ENCODE measurements around the gene ILDR2. TPM values are rescaled to one million over a fixed set of nuclear protein-coding genes. Genes with fewer than 3 reads are reported as not detected.

Gene ILDR2
- total RNA-seq, 2 donors from 2014 or later: 1.00 to 1.4 TPM

DNA sequence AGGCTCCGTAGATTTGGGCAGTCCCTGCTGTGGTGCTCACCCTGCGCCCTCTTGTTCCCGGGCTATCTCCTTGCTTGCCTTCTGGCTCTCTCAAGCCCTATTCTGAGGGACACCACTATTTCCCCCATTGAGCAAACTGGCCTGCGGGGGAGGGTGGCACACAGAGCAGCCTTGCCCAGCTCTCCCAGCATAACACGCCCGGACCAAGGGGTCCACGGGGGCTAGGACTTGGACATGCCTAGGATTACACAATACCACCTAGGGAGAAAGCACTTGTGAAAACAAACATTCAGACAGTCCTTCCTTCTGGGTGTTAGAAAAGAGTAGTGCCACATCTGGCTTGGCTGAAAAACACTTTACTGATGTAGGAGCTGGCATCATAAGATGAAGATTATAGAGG lies 106.7 kb downstream of the ILDR2 start:
- no peak for DNase-seq
- H3K36me3 Mint-ChIP-seq (ENCODE audit: low read depth): peaks cover 46% of the 10 kb centered on the region
- Histone ChIP-seq H3K36me3 (ENCODE audit: control insufficient read depth, insufficient read depth, low read length) (peaks cover 49% of the 10 kb centered on the region), H3K4me1 (ENCODE audit: control insufficient read depth, insufficient read depth, low read length) (peaks cover 4% of the 10 kb centered on the region), H3K27ac (ENCODE audit: low read depth, low read length) (no peak overlapping the region), H3K9me3 (ENCODE audit: control insufficient read depth, low read length) (no peaks in the 10 kb centered on the region), H3K27me3 (ENCODE audit: control insufficient read depth, insufficient read depth, low read length, poor library complexity, severe bottlenecking) (no peaks in the 10 kb centered on the region), H3K9ac (ENCODE audit: extremely low read depth, low read length, poor library complexity, severe bottlenecking) (no peak overlapping the region), H3K4me3 (ENCODE audit: low read length) (peak overlapping the region; percentile 28)
- H3K9me3 Mint-ChIP-seq: no peaks in the 10 kb centered on the region
- H3K27me3 Mint-ChIP-seq (ENCODE audit: insufficient read depth): no peaks in the 10 kb centered on the region
- TF ChIP-seq, protein P1, sequence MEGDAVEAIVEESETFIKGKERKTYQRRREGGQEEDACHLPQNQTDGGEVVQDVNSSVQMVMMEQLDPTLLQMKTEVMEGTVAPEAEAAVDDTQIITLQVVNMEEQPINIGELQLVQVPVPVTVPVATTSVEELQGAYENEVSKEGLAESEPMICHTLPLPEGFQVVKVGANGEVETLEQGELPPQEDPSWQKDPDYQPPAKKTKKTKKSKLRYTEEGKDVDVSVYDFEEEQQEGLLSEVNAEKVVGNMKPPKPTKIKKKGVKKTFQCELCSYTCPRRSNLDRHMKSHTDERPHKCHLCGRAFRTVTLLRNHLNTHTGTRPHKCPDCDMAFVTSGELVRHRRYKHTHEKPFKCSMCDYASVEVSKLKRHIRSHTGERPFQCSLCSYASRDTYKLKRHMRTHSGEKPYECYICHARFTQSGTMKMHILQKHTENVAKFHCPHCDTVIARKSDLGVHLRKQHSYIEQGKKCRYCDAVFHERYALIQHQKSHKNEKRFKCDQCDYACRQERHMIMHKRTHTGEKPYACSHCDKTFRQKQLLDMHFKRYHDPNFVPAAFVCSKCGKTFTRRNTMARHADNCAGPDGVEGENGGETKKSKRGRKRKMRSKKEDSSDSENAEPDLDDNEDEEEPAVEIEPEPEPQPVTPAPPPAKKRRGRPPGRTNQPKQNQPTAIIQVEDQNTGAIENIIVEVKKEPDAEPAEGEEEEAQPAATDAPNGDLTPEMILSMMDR (conservative IDR thresholded peaks at IDR 0.05): no peak
- WGBS, 2 experiments (ENCODE audit: insufficient coverage in 1 of 2, insufficient read length in 1 of 2): 85 to 100% methylated on average over 3 to 7 of the region's 7 CpGs
- H3K4me1 Mint-ChIP-seq: peaks cover 45% of the 10 kb centered on the region
- H3K4me3 Mint-ChIP-seq: no peak overlapping the region
- no peak overlapping the region for H3K27ac Mint-ChIP-seq

DNA sequence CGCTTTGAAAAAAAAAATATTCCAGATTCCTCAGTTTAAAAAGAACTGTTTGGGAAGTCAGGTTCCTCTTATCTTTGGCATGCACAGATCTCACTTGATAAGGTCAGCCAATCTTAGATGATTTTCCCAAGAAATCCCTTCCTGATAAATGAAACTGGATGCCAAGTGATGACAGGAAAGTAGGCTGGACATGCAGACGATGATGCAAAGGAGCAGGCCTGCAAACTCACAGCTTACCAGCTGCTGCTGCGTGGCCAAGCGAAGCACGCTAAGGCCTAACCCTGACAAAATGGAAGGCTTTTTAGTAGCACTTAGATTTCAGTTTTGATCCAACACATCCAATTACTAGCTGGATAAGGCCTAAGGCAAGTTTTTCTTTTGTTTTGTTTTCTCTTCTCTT lies 109.4 kb downstream of the ILDR2 start:
- Mint-ChIP-seq H3K9me3 (no peaks in the 10 kb centered on the region), H3K4me1 (peaks cover 33% of the 10 kb centered on the region), H3K27me3 (ENCODE audit: insufficient read depth) (no peaks in the 10 kb centered on the region), H3K36me3 (ENCODE audit: low read depth) (peaks cover 70% of the 10 kb centered on the region), H3K27ac (no peak overlapping the region), H3K4me3 (no peak overlapping the region)
- TF ChIP-seq, protein P1 (conservative IDR thresholded peaks at IDR 0.05): no peak
- Histone ChIP-seq H3K9me3 (ENCODE audit: control insufficient read depth, low read length) (no peaks in the 10 kb centered on the region), H3K9ac (ENCODE audit: extremely low read depth, low read length, poor library complexity, severe bottlenecking) (no peak overlapping the region), H3K4me1 (ENCODE audit: control insufficient read depth, insufficient read depth, low read length) (peaks cover 4% of the 10 kb centered on the region), H3K27ac (ENCODE audit: low read depth, low read length) (no peak overlapping the region), H3K4me3 (ENCODE audit: low read length) (no peak overlapping the region), H3K36me3 (ENCODE audit: control insufficient read depth, insufficient read depth, low read length) (peaks cover 72% of the 10 kb centered on the region), H3K27me3 (ENCODE audit: control insufficient read depth, insufficient read depth, low read length, poor library complexity, severe bottlenecking) (no peaks in the 10 kb centered on the region)
- DNase-seq: no peak
- 95% methylated on average over 4 to 5 of the region's 5 CpGs for WGBS, 2 experiments (ENCODE audit: insufficient coverage in 1 of 2, insufficient read length in 1 of 2)

DNA sequence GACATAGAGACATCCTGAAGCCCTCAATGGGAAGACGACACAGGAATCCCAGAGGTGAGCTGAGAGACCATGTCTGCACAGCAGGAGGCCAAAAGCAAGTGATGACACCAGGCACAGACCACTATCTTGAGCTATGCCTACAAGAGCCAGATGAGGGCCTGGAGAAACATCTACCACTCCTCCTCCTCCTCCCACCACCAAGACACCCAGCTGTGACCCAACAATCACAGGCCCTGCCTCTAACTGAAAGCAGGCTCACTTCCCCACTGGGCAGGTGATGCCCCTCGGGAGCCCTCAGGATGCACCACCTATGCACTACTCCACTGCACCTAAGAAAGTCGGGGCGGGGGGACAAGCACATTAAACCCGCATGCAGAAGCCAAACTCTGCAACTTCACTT lies 115.7 kb downstream of the ILDR2 start:
- TF ChIP-seq, protein P1 (conservative IDR thresholded peaks at IDR 0.05): no peak
- H3K4me1 Mint-ChIP-seq: peaks cover 40% of the 10 kb centered on the region
- H3K36me3 Mint-ChIP-seq (ENCODE audit: low read depth): peaks cover 53% of the 10 kb centered on the region
- peak overlapping the region; percentile 50 for H3K27ac Mint-ChIP-seq
- Histone ChIP-seq H3K4me1 (ENCODE audit: control insufficient read depth, insufficient read depth, low read length) (peaks cover 12% of the 10 kb centered on the region), H3K4me3 (ENCODE audit: low read length) (no peak overlapping the region), H3K27ac (ENCODE audit: low read depth, low read length) (no peak overlapping the region), H3K9me3 (ENCODE audit: control insufficient read depth, low read length) (no peaks in the 10 kb centered on the region), H3K9ac (ENCODE audit: extremely low read depth, low read length, poor library complexity, severe bottlenecking) (no peak overlapping the region), H3K36me3 (ENCODE audit: control insufficient read depth, insufficient read depth, low read length) (peaks cover 92% of the 10 kb centered on the region), H3K27me3 (ENCODE audit: control insufficient read depth, insufficient read depth, low read length, poor library complexity, severe bottlenecking) (no peaks in the 10 kb centered on the region)
- 79 to 80% methylated on average over 2 to 5 of the region's 5 CpGs for WGBS, 2 experiments (ENCODE audit: insufficient coverage in 1 of 2, insufficient read length in 1 of 2)
- H3K27me3 Mint-ChIP-seq (ENCODE audit: insufficient read depth): no peaks in the 10 kb centered on the region
- peak; percentile 85 for DNase-seq
- H3K4me3 Mint-ChIP-seq: no peak overlapping the region
- H3K9me3 Mint-ChIP-seq: no peaks in the 10 kb centered on the region
